Brain microvascular endothelial cell (primary cell): Measurements from ENCODE around the gene DTD2.

Source experiments
- DNase-seq: peaks from one replicate; pipeline ENCODE4 v3.0.0-alpha.2; 2020
- H3K27ac ChIP-seq: fragments of 250-450 bp; sonication (Bioruptor Pico); 2 replicates; pipeline ENCODE4 v1.5.1; 2020; ENCODE audit warnings: mild to moderate bottlenecking, moderate library complexity
- H3K27me3 ChIP-seq: fragments of 250-450 bp; sonication (Bioruptor Pico); replicated peaks from 2 replicates; pipeline ENCODE4 v1.5.1; 2020; ENCODE audit warnings: mild to moderate bottlenecking
- H3K36me3 ChIP-seq: fragments of 250-450 bp; sonication (Bioruptor Pico); replicated peaks from 2 replicates; pipeline ENCODE4 v1.5.1; 2020; ENCODE audit warnings: mild to moderate bottlenecking
- H3K4me3 ChIP-seq: 2 replicates; pipeline ENCODE4 v1.5.1; 2011; ENCODE audit warnings: low read depth, mild to moderate bottlenecking, control low read depth, low read length, moderate library complexity
- in situ Hi-C: cut with HindIII; loops from 2 replicates; pipeline ENCODE4 v1.10.0; 2017; ENCODE audit warnings: low sequenced_read_pairs, low pct_ligation_motif_present
- TF ChIP-seq, protein P1 (sequence below): IDR thresholded peaks from 2 replicates; pipeline ENCODE4 v1.5.1; 2011; ENCODE audit warnings: low read depth, mild to moderate bottlenecking, moderate library complexity, low read length, control low read depth, inconsistent platforms; ENCODE audit errors: missing control alignments

Gene DTD2

GRCh38 chr14:31401369-31401932 lies 55.9 kb downstream of the DTD2 start:
- Histone ChIP-seq H3K4me3 (no peak overlapping the region), H3K36me3 (peaks cover 9% of the 10 kb centered on the region), H3K27me3 (no peaks in the 10 kb centered on the region), H3K27ac (no peak overlapping the region)
- TF ChIP-seq, protein P1, sequence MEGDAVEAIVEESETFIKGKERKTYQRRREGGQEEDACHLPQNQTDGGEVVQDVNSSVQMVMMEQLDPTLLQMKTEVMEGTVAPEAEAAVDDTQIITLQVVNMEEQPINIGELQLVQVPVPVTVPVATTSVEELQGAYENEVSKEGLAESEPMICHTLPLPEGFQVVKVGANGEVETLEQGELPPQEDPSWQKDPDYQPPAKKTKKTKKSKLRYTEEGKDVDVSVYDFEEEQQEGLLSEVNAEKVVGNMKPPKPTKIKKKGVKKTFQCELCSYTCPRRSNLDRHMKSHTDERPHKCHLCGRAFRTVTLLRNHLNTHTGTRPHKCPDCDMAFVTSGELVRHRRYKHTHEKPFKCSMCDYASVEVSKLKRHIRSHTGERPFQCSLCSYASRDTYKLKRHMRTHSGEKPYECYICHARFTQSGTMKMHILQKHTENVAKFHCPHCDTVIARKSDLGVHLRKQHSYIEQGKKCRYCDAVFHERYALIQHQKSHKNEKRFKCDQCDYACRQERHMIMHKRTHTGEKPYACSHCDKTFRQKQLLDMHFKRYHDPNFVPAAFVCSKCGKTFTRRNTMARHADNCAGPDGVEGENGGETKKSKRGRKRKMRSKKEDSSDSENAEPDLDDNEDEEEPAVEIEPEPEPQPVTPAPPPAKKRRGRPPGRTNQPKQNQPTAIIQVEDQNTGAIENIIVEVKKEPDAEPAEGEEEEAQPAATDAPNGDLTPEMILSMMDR = no peak
- no peak for DNase-seq
- in situ Hi-C loops = no loop called here

- Histone ChIP-seq H3K4me3 (no peak overlapping the region), H3K27ac (no peak overlapping the region), H3K27me3 (no peaks in the 10 kb centered on the region), H3K36me3 (peaks cover 9% of the 10 kb centered on the region)
- no peak for DNase-seq
- TF ChIP-seq, protein P1 = no peak
- in situ Hi-C loops = no loop called here
Measured at GRCh38 chr14:31400031-31400638, 57.2 kb downstream of the DTD2 start.
